PC-3 (cell line): Measurements from ENCODE around the gene SCFD1. TPM values are rescaled to one million over a fixed set of nuclear protein-coding genes. Genes with fewer than 3 reads are reported as not detected.
"Not testable (repeated sequence)": the region's sequence is repeated elsewhere in the genome, so short reads cannot be mapped to it uniquely, and the experiment has no call there.

Experiments
- ATAC-seq: fragments of 200-7000 bp; cut with Tn5 transposase; 2 replicates; pipeline ENCODE4 v1.9.1; 2020; ENCODE audit warnings: mild to moderate bottlenecking, moderate library complexity
- BruUV-seq: library from RNA; stranded (reverse); fragments of 400-500 nt; replicated peaks from 2 replicates; lab custom pipeline; 2021; lab: Mats Ljungman, UMichigan
- CTCF ChIA-PET: fragments of 300-600 bp; sonication (Branson Sonifier 250); formaldehyde crosslinking; loops from one replicate; lab custom pipeline; 2022; ENCODE audit warnings: antibody characterized with exemption; lab: Charles Lee
- POLR2A ChIA-PET: fragments of 300-600 bp; sonication (Branson Sonifier 250); formaldehyde crosslinking; loops from one replicate; lab custom pipeline; 2022; ENCODE audit warnings: antibody characterized with exemption; ENCODE audit not compliant: unreplicated experiment; lab: Charles Lee
- DNase-seq: peaks from one replicate; pipeline ENCODE4 v3.0.0-alpha.2; 2015
- H2AFZ ChIP-seq: fragments of 300-600 bp; sonication (generic); 2 replicates; pipeline ENCODE4 v1.6.0; 2016; ENCODE audit warnings: antibody characterized with exemption, low read length
- H3F3A ChIP-seq: fragments of 300-600 bp; sonication (generic); one replicate; pipeline ENCODE4 v1.6.0; 2017; ENCODE audit warnings: antibody characterized with exemption, low read length, control low read depth, mild to moderate bottlenecking; ENCODE audit not compliant: unreplicated experiment
- H3K27ac ChIP-seq: fragments of 300-600 bp; sonication (generic); 2 replicates; pipeline ENCODE4 v1.5.1; 2016; ENCODE audit warnings: mild to moderate bottlenecking, low read length
- H3K27me3 ChIP-seq: fragments of 300-600 bp; sonication (generic); 2 replicates; pipeline ENCODE4 v1.6.1; 2016; ENCODE audit warnings: low read length, mixed read lengths
- H3K36me3 ChIP-seq: fragments of 300-600 bp; sonication (generic); 2 replicates; pipeline ENCODE4 v1.6.1; 2016; ENCODE audit warnings: low read depth, mixed run types, low read length, mixed read lengths
- H3K4me1 ChIP-seq: fragments of 300-600 bp; sonication (generic); 2 replicates; pipeline ENCODE4 v1.5.1; 2016; ENCODE audit warnings: low read length; ENCODE audit not compliant: insufficient read depth
- H3K4me2 ChIP-seq: fragments of 300-600 bp; sonication (generic); 2 replicates; pipeline ENCODE4 v1.6.0; 2016; ENCODE audit warnings: low read length
- H3K4me3 ChIP-seq: fragments of 300-600 bp; sonication (generic); 2 replicates; pipeline ENCODE4 v1.5.1; 2016; ENCODE audit warnings: mild to moderate bottlenecking, low read length, mixed read lengths
- H3K79me2 ChIP-seq: fragments of 300-600 bp; sonication (generic); 2 replicates; pipeline ENCODE4 v1.6.1; 2017; ENCODE audit warnings: low read length, mixed read lengths
- H3K9ac ChIP-seq: fragments of 300-600 bp; sonication (generic); 2 replicates; pipeline ENCODE4 v1.6.0; 2016; ENCODE audit warnings: mild to moderate bottlenecking, low read length
- H3K9me2 ChIP-seq: fragments of 300-600 bp; sonication (generic); replicated peaks from 2 replicates; pipeline ENCODE4 v1.6.1; 2016; ENCODE audit warnings: mixed run types, low read length, mixed read lengths
- H3K9me3 ChIP-seq: fragments of 300-600 bp; sonication (generic); 2 replicates; pipeline ENCODE4 v1.6.1; 2016; ENCODE audit warnings: low read length, mixed read lengths
- H4K20me1 ChIP-seq: fragments of 300-600 bp; sonication (generic); 2 replicates; pipeline ENCODE4 v1.6.1; 2016; ENCODE audit warnings: low read length, mixed read lengths
- CTCF ChIP-seq: fragments of 300-600 bp; sonication (generic); conservative IDR thresholded peaks from 2 replicates; pipeline ENCODE4 v1.5.1; 2017; ENCODE audit warnings: antibody characterized with exemption, low read depth, mild to moderate bottlenecking, low read length
- EZH2 ChIP-seq: fragments of 300-600 bp; sonication (generic); IDR thresholded peaks from one replicate; pipeline ENCODE4 v1.6.1; 2017; ENCODE audit warnings: antibody characterized with exemption, mild to moderate bottlenecking, low read length; ENCODE audit not compliant: unreplicated experiment
- EZH2phosphoT487 ChIP-seq: fragments of 300-600 bp; sonication (generic); IDR thresholded peaks from 2 replicates; pipeline ENCODE4 v1.6.1; 2018; ENCODE audit warnings: mild to moderate bottlenecking, antibody characterized with exemption, low read length, borderline replicate concordance
- intact Hi-C: fragments of 100-400 bp; cut with micrococcal nuclease; formaldehyde crosslinking; loops from 2 replicates; pipeline ENCODE4 v1.9.0; 2023
- total RNA-seq: library from RNA; depleted of rRNA; stranded (reverse); fragments of >200 nt; gene quantifications from 2 replicates; pipeline ENCODE4 v1.2.3, GENCODE V29; 2014

The SCFD1 gene
- total RNA-seq, 1 experiment from 2014 or later, result 72.3 TPM

DNA sequence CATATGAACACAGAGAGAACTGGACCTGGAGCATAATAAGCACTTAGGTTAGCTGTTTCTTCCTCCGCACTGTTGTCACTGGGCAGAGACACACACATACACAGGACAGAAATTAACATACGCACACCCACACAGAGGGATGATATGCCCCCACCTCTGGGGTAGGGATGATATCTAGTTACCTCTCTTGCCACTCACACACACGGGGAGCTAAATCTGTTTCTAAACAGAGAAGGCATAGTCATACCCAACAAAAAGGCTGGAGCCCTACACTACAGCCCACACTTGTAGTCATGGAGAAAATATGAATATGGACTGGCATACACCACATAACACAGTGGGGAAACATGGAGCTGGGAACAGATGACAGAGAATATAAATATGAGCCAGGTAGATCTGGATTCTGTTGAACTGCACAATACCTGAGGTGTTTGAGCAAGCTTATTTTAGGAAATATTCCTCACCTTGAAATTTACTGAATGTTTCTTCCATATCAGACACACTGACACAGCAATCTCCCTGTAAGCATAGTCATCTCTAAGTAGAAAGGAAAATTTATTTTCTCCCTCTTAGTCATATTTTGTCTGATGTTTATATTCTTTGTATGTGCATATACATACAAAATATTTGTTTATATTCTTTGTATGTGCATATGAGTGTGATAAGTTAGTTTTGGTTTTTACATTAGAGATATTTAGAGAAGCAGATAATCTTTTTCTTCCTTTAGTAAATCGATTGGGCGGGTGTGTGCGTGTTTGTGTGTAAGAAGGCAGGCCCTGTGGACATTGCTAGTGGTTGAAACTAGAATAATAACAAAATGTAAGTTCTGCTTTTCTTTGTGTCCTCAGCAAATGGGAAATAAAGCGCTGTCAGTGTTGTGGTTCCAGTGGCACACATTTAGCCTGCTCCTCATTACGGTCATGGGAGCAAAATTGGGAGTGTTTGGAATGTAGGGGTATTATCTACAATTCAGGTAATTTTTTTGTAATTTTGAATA, 20.9 kb upstream of the SCFD1 start:
- ChIA-PET POLR2A (no interaction called here), CTCF (no interaction called here)
- no TSS peak for BruUV-seq
- no peaks in the 10 kb centered on the region for H4K20me1 ChIP-seq
- no peak overlapping the region for H3K27ac ChIP-seq
- H3K27me3 ChIP-seq, result no peaks in the 10 kb centered on the region
- no peak overlapping the region for H3K4me3 ChIP-seq
- no peaks in the 10 kb centered on the region for H3K9me3 ChIP-seq
- intact Hi-C loops, result no loop called here
- no peaks in the 10 kb centered on the region for H3F3A ChIP-seq
- no peak for TF ChIP-seq EZH2phosphoT487
- TF ChIP-seq CTCF, result no peak
- TF ChIP-seq EZH2, result no peak
- H3K9me2 ChIP-seq, result no peaks in the 10 kb centered on the region
- H3K9ac ChIP-seq, result no peak overlapping the region
- H3K4me1 ChIP-seq, result no peaks in the 10 kb centered on the region
- ATAC-seq (no peak), DNase-seq (no peak)
- H3K4me2 ChIP-seq, result no peak overlapping the region
- no peak overlapping the region for H2AFZ ChIP-seq
- no peaks in the 10 kb centered on the region for H3K79me2 ChIP-seq
- H3K36me3 ChIP-seq, result peaks cover 68% of the 10 kb centered on the region

- no peak overlapping the region for H2AFZ ChIP-seq
- no peaks in the 10 kb centered on the region for H3K79me2 ChIP-seq
- BruUV-seq, result no TSS peak
- no peak overlapping the region for H3K4me2 ChIP-seq
- H3K36me3 ChIP-seq, result peaks cover 77% of the 10 kb centered on the region
- intact Hi-C loops, result no loop called here
- ChIA-PET POLR2A (no interaction called here), CTCF (no interaction called here)
- H3K9me3 ChIP-seq, result no peaks in the 10 kb centered on the region
- ATAC-seq (no peak), DNase-seq (peak; percentile 22)
- no peak for TF ChIP-seq EZH2
- TF ChIP-seq EZH2phosphoT487, result no peak
- no peak for TF ChIP-seq CTCF
- no peak overlapping the region for H3K9ac ChIP-seq
- H3K27ac ChIP-seq, result no peak overlapping the region
- no peak overlapping the region for H3K4me3 ChIP-seq
- no peaks in the 10 kb centered on the region for H4K20me1 ChIP-seq
- peaks cover 4% of the 10 kb centered on the region; the same call in 1 of the 2 replicates for H3K4me1 ChIP-seq
- H3K9me2 ChIP-seq, result no peaks in the 10 kb centered on the region
- H3K27me3 ChIP-seq, result no peaks in the 10 kb centered on the region
- peaks cover 8% of the 10 kb centered on the region for H3F3A ChIP-seq
Observed at GRCh38 chr14:30603402-30603801, 18.7 kb upstream of the SCFD1 start.

DNA sequence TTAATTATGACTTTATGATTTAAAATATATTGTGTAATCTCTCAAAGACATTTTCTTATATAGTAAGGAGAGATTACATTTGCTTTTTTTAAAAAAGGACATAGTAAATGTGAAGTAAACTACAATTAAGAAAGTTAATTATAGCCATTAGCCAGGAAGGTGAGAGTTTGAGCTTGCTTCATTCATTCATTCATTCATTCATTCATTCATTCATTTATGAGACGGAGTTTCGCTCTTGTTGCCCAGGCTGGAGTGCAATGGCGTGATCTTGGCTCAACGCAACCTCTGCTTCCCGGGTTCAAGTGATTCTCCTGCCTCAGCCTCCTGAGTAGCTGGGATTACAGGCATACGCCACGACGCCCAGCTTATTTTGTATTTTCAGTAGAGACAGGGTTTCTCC, 17.4 kb upstream of the SCFD1 start:
- H3K9ac ChIP-seq, H3K4me3 ChIP-seq, ATAC-seq, intact Hi-C loops, H3K9me2 ChIP-seq, H4K20me1 ChIP-seq, H3F3A ChIP-seq, H2AFZ ChIP-seq, H3K27ac ChIP-seq, POLR2A ChIA-PET, DNase-seq, H3K79me2 ChIP-seq, H3K4me1 ChIP-seq, BruUV-seq, H3K9me3 ChIP-seq, H3K4me2 ChIP-seq, H3K27me3 ChIP-seq, CTCF ChIA-PET: not testable (repeated sequence)
- H3K36me3 ChIP-seq, result peaks cover 74% of the 10 kb centered on the region
